HG03103 (cell line): ENCODE results near the gene MFSD1.
"Not testable (repeated sequence)": the region's sequence is repeated elsewhere in the genome, so short reads cannot be mapped to it uniquely, and the experiment has no call there.

Experiments used
- ATAC-seq: cut with Tn5 transposase; IDR thresholded peaks from one replicate; pipeline ENCODE4 v1.9.1; 2021; ENCODE audit warnings: low read depth; ENCODE audit not compliant: unreplicated experiment

The MFSD1 gene

DNA sequence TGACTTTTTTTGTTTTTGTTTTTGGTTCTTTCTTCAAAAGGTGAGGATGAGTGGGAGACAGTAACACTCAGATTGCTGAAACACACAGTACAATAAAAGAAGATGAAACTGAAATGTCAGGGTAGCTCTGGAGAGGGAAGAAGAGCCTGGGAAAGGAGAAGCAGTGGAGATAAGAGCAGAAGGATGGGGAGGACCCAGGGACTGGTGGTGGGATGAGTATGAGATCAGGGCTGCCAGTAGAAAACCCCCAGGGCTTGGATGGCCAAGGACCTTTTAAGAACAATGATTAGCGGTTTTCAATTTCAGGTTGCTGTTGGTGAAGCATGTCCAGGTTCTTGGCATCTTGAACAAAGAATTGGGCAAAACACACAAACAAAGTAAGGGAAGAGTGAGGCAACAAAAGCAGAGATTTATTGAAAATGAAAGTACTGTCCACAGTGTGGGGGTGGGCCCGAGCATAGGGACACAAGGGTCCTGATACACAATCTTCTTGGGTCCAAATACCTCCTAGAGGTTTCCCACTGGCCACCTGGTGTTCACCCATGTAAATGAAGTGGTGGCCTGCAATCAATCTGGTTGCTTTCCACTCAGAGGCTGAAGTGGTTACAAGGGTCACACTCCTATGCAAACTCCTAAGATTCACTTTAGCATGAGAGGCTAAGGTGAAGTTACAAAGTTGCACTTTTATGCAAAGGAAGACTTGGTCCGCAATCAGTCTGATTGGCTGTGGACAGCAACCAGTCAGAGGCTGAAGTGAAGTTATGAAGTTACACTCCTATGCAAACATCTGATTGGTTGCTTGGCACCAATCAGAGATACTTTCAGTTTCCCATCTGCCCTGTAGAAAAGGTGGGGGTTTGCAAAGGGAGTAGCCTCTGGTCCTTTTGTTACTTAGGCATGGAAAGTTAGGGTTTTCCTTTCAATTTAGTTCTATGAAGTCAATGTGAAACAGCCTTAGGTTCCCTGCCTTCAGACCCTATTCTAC is 26.1 kb upstream of the MFSD1 start:
- no peak for ATAC-seq

DNA sequence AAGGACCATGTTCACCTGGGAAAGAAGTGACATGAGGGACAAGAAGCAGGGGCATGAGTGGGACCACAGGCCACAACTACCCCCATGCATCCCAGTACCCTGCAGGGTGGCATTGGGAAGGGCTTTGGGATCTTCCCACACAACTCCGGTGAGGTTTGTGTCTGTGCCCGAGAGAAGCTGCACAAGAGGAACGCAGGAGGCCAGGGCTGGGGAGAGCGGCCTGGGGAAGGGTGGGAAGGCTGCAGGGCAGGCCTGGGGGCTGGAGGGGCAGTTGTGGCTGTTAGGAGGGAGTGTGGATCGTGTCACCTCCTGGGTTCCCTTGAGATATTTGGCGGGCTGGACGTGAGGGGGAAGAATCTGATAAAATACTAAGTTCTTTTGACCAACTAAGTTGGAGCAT is 25.3 kb upstream of the MFSD1 start:
- no peak for ATAC-seq

DNA sequence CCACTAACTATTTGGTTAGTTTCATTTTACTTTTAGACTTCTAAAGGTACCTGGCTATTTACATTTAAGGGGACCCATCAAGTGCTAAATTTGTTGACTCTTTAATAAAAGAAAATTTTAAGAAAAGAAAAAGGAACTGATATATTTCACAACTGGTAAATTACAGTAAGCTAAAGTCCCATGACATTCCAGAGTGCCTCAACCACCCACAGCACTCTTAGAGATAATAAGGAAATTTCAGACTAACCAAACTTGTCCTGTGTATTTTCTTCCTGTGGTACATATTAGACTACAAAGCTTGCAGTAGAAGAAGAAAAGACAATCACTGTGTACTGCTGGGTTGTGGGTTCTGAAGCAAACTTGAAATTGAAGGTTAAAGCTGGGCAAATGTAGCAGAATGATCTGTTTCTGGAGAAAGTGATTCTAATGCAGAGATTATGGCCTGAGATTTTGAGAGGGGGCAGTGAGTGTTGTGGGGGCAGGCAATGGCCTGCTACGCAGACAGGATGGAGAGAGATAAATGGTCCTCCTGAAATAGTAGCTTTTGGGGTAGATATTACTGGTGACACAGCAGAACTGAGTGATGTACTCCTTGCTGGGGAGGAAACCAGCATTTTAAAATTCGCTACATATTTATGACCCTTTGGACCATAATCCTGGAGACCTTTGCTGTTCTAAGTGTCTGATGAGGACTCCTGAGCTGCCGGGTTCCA is 24.5 kb upstream of the MFSD1 start:
- no peak for ATAC-seq

DNA sequence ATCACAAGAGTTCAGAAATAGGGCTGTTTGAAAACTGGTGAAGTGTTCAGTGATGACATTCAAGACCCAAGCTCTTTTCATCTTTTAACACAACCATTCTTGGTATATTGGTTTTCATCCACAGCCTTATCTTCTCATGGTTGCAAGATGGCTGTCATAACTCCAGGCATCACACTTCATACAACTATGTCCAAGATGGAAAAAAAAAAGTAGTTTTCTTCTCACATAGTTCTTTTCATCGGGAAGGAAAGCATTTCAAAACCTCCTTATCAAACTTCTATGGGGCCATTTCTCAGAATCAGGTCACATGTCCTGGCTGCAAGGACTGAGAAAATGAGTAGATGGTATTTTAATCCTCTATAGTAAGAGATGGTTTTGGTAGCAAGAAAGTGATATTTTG is 21.1 kb upstream of the MFSD1 start:
- no peak for ATAC-seq

DNA sequence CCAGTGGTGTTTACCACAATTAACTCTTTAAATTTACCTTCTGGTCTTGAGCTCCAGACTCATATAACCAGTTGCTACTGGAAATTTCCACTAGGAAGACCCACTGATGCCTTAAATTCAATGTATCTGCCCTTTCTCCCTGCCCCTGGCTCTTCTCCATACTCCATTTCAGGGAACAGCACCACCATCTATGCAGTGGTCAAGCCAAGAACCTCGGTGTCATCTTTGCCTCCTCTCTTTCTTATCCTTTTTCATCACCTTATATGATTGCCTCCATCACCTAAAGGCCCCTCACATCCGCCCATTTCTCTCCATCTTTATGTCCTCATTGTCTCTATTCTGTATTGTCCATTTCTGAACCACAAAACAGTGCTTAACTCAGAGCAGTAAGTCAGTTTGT is 20.7 kb upstream of the MFSD1 start:
- no peak for ATAC-seq

DNA sequence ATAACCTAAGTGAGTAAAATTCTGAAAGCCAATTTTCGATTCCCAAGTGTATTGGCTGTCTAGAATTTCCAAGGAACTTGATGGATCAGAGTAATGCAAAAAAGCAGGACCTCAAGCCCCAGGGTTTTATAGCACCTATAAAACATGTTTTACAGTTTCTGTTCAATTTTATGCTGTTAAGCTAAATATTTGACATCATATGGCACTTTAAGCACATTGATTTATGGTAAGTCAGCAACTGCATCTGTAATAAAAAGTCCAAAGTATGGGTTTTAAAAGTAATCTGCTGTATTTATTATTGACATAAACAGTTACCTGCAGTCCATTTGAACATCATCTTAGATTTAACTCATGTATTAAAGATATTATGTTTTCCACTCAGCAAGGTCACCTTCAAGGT is 20.0 kb upstream of the MFSD1 start:
- no peak for ATAC-seq

DNA sequence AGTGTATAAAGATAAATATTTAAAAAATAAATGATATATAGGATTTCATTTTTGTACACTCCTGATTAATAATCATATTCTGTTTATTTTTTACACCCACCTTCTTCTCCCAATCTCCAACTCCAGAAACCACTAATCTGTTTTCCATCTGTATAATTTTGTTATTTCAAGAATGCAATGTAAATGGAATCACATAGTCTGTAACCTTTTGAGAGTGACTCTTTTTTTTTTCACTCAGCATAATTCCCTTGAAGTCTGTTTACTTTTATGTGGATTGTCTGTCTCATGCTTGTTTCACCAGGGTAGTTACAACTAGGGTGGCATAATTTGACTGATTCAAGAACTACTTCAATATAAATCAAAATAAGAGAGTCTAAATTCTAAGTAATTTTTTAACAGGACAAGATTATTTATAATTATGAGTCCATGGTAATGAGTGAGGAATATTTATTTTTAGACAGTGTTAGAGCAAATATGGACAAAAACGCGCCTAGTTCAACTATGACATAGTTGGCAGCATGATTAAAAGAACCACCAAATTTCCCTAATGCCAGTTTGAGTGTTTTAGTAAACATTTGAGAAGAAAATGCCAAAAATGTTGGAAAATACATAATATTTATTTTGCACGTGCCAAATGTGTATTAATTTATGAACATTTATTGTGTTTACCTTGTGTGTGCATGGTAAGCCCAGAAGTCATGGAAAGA is 19.4 kb upstream of the MFSD1 start:
- ATAC-seq: no peak

DNA sequence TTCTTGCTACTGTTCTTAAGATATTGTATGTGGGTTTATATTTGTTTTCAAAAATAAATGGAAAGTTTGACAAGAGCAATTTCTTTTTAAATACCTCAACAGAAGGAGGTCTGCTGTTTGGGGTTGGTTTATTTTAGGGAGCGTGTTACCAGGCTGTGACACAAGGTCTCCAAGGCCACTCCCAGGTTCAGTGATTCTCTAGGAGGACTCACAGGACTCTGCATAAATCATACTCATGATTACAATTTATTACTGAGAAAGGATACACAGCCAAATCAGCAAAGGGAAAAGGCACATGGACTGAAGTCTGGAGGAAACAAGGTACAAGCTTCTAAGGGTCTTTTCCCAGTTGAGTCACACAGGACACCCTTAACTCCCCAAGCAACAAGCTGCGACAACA is 18.8 kb upstream of the MFSD1 start:
- no peak for ATAC-seq

DNA sequence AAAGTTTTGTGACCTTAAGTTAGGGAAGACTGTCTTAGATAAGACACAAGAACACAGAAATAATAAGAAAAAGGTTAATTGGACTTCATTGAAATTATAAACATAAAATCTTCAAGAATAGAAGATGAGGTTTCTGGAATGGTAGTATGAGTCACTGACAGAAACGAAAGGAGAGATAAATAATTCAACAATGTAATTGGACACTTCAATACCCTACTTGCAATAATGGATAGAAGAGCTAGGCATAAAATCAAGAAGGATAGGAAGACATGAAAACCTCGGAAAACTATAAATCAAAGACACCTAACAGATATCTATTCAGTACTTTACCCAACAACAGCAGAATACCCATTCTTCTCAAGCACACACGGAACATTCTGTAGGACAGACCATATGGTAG is 15.9 kb upstream of the MFSD1 start:
- ATAC-seq: no peak

DNA sequence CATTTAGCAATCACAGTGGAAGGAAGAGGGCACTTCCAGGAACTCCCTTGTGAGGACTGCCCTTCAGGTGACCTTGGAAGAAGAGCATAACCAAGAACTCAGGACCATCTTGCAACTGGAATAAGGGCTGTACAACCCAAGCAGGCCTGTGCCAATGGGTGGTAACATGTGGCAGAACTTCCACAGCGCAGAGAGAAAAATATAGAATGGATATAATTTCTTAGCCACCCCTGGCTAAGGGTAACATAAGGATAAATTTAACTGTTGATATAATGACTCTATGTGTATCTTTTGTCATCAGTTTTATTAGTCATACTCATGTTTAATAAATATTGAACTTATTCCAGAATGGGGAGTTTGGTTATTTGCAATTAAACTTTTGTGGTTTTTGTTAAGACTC is 13.4 kb upstream of the MFSD1 start:
- ATAC-seq: no peak

DNA sequence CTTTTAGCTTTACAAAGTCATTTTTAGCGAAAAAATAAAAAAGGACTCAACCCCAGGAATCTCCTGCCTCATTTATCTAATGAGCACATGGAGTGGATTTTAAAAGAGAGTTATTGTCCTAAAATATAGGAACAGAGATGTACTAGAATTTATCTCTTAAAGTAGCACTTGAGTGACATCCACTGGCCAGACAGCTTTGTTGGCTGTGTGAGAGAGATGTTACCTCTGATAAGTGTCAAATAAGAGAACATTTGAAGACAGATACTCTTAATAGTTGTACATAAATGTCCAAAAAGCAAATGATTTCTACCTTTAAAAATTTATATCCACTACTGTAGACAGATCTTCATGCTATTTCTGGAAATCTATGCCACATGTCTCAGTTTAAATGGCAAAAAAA is 12.3 kb upstream of the MFSD1 start:
- ATAC-seq: no peak

DNA sequence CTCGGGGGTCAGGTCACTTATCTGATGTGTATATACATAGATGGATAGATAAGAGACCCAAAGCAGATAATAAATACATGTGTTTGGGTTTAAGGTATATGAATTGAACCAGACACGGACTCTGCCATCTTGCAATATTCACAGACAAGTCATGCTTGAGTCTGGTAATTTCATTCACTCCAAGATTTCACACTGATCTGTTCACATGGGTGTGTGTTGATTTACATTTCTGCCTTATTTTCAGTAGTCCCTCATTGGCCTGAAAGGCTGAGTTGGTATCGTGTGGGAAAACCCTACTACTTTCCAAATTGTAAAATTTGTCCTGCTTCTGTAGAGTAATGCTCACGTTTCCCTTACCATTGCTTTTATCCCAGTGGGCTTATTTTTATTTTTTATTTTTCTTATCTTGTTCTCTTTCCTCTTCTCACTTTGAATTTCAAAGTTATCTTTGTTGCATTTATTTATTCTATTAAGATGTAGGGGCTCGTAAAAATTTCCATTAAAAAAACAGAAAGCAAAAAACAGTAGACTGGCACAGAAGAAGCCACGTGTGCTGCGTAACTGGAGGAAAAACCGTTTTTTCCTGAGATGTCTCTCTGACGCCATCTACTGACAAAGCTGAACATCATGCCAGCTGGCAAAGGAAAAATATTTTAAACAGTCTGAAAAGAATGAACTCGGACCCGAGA is 10.8 kb upstream of the MFSD1 start:
- ATAC-seq: peak; percentile 71

DNA sequence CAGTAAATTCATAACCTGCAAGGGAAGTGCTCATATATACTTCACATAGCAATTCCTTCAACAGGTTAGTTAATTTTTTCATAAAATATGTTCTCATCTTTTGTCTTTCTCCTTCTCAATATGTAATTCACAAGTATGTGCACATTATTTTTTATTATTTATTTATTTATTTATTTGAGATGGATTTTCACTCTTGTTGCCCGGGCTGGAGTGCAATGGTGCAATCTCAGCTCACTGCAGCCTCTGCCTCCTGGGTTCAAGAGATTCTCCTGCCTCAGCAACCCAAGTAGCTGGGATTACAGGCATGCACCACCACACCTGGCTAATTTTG is 10.3 kb upstream of the MFSD1 start:
- not testable (repeated sequence) for ATAC-seq

DNA sequence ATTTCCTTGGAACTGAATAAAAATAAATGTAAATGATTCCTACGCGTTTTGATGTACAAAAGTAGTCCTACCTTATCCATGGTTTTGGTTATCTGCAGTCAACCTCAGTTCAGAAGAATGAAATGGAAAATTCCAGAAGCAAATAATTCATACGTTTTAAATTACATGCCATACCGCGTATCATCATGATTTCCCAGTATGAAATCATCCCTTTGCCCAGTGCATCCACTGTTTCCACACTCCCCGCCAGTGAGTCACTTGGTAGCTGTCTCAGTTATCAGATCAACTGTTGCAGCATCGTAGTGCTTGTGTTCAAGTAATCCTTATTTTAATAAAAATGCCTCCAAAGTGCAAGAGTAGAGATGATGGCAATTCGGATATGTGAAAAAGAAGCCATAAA is 9.1 kb upstream of the MFSD1 start:
- no peak for ATAC-seq

DNA sequence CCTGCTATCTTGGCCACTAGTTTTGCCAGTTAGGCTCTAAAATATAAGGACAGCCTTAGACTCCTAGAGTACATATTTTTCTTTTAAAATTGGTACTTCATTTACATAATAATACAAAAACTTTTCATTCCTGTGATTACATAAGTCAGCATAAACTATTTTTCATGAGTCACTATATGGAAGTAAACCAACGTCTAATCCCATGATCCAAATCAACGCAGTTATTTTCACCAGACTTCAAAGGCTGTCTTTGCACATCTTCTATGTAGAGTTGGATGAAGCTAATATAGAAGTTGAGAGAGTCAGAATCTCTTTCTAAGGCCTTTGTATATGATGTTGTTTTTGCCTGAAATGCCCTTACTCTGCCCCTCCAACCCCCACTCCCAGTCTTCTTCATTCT is 7.6 kb upstream of the MFSD1 start:
- no peak for ATAC-seq

DNA sequence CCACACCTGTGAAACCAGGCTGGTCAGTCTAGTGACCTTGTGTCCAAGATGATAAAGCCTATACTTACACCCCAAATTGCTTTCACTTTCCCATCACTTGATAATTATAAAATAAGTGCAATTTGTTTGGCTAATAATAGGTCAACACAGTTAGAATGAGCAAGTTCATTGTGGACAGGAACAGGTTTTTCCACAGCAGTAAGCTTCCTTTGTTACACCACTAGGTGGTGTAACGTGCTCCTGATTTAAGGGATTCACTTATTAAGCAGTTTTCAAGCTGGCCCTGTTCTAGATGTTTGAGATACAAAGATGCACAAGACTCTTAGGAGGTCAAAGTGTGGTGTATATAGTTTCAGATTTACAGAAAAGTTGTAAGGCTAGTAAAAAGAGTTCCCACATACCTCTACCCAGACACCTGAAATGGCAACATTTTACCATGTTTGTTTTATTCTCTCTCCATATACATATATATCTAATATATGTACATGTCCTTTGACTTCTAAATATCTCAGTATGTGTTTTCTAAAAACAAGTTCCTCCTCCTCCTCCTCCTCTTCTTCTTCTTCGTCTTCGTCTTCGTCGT is 6.8 kb upstream of the MFSD1 start:
- peak; percentile 64 for ATAC-seq

DNA sequence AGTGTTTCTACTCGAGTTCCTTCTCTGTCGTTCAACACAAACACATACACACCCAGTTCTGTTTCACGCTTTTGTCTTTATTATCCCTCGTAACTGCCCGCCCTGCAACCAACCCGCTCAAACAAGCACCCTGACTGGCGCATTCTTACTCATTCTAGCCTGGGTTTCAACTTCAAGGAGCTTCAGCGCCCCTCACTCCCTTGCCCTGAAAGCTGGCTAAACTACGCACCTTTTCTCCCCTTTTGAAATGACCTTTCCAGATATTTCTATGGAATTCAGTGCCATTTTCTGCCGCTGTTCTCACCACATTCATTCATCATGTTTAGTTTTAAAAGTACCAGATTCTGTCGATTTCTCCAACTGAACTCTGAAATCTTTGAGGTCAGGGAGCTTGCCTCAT is 653 bp upstream of the MFSD1 start:
- ATAC-seq: no peak

DNA sequence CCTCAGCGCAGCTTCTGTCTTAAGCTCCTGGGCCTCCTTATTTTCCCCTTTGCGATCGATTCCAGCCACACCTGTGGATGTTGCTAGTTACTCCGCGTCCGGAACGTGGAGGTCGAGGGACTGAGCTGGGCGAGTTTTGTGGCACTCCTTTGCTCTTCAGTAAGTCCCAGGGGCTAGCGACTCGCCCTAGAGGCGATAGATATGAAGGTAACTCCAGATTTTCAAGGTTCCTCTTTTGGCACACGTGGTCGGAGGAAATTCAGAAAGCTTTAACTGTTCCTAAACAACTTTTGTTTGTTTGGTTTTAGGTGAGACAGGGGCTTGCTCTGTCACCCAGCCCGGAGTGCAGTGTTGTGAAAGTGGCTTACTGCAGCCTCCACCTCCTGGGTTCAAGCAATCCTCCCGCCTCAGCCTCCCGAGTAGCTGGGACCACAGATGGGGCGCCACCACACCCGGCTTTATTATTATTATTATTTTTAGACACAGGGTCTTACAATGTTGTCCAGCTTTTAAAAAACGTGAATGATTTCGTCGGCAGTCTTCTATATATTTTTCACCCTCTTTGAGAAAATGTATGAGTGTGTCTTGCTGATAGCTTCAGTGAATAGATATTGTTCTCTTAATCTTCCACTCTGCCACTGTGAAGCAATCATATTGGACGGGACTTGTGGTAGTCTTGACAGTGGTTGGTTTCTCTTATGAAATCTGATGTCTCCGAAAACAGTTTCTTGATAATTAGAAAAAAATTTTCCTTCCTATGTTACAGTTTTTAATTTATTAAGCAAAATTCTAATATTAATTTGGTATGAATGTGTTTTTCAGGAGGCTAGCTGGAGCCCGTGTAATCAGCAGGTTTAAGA is 785 bp downstream of the MFSD1 start:
- ATAC-seq: peak; percentile 32

DNA sequence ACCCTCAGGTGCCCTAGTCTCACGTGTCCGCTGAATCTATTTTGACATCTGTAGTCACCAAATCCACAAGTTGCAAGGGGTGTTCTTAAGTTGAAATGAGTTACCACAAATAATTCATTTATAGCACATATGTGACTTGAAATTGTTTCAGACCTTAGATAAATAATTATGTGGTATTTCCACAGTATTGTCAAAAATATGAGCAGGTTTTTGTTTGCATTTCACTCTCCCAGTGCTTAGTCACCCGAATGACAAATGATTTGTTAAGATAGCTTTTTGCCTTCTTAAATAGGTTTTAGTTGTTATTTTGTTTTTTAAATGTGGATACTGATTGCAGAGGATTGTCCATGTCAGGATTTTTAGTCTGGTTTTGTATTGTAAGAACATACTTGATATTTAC is 2.6 kb downstream of the MFSD1 start:
- no peak for ATAC-seq

DNA sequence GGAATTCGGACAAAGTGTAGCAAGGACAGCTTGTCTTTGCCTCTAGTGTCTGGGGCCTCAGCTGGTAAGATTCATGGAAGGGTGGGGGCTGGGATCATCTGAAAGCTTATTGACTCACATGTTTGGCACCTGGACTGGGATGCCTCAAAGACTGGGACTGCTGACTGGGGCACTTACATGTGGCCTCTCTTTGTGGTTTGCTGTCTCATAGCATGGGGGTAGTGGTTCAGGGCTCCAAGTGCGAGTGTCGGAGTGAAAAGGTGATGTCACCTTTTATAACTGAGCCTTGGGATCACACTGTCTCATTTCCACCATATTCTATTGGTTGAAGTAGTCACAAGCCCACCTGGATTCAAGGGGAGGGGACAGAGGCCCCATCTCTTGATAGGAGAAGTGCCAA is 6.8 kb downstream of the MFSD1 start:
- ATAC-seq: no peak
